HG03280 (cell line): ENCODE data around the gene CDPF1.
"Not testable (repeated sequence)": the region's sequence is repeated elsewhere in the genome, so short reads cannot be mapped to it uniquely, and the experiment has no call there.

Source experiments
- ATAC-seq: cut with Tn5 transposase; IDR thresholded peaks from one replicate; pipeline ENCODE4 v1.9.1; 2021; ENCODE audit warnings: mild to moderate bottlenecking, moderate library complexity; ENCODE audit not compliant: unreplicated experiment

Gene CDPF1

DNA sequence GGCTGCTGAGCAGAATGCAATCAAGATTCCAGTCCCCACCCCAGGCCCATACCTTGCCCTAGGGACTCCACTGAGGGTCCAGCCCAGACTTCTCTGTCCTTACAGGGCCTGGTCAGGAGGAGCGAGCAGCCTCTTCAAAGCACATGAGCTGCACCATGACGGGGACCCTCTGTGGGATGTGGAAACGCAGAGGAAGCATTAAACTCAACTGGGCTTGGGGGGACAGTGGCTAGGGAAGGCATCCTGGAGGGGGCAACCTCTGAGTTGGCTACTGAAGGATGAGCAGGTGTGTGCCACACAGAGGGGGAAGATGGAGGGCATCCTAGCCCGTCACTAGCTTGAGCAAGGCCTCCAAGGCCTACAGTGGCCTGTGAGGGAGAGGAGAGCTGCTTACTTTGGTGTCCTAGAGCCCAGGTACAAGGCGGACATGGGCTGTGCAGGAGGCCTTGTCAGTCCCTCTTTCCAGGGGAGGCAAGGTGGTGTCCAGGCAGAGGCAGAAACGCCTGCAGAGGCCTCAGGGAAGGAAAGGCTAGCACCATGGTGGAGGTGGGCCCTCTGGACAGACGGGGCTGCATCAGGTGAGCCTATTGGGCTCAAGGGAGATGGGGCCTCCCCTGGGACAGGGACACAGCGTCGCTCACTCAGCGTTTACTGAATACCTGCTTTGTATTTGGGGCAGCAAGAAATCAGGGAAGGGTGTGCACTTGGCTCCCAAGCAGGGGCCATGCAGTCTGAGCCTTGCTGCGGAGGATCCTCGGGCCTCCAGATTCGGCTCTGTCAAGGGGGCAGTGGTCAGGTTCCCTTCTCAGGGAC lies 32.0 kb upstream of the CDPF1 start:
- no peak for ATAC-seq

GRCh38 chr22:46280999-46281623 lies 31.0 kb upstream of the CDPF1 start:
- ATAC-seq: no peak

DNA sequence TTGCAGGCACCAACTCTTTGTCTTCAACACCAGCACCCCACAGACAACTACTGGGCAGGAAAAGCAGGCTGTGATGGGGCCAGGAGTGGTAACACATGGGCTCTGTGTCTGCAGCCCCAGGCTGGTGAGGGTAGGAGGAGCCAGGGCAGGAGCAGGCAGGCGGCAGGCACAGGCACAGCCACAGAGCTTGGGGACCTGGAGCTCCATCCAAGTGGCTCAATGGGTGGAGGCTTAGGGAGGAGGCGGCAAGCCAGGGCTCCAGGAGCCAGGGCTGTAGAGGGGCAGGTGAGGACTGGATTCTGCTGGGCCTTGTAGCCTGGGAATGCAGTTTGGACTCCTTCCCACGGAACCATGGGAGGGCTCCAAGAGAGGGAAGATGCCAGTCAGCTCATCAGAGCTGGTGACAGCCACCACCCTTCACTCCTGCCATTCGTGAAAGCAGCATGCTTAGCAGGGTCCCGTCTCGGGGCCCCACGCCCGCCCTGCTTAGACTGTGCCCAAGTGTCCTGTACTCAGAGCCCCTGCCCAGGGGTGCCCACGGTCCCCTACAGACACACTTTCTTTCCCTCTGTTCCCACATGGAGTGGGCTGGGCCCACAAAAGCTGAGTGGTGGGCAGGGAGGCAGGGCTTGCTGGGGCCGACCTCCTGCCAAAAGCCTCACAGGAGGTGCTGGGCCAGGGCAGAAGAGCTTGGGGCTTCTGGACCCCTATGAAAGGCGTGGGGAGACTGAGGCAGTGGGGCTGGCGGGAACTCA lies 30.1 kb upstream of the CDPF1 start:
- no peak for ATAC-seq

DNA sequence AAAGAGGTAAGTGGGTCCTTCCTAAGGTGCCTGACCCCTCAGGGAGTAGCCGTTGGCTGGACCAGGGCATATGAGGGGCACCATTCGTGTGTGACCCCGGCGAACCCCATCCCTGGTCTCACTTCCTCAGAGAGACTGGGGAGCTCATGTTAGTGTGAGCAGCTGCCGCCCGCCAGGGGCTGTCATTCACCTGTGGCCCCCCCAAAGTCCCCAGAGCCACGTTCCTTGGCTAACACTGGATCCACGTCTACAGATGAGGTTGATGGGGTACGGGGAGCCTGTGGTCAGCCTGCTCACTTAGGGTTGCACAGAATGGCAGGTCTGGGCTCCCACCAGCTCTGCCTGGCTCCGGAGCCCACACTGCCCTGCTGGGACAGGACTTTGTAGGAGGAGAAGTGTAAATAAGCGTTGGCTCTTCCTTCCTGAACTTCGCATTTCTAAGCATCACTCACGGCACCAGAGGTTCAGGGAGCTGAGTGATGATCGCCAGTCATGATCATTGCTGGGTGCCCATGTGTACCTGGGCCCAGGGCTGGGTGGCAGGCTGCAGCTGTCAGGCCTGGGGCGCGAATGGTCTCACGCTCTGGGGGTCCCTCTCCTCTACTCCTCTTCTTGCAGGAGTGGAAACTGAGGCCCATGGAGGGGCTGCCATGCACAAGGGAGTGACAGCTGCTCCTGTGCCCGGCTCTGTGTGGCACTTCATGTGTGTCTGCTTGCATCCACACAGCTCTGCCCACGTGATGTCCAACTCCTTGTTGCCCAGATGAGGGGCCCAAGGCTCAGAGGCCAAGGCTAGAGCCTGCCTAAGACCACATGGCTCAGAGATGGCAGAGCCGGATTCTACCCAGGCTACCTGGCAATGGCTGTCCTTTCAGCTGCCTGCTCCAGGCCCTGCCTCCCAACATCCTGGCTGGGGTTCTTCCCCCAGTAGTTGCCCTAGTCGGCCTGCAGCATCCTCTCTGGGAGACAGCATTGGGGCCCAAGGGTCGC lies 28.9 kb upstream of the CDPF1 start:
- no peak for ATAC-seq

- ATAC-seq: no peak
These were observed 26.5 kb upstream of the CDPF1 start for GRCh38 chr22:46276563-46276962.

GRCh38 chr22:46275455-46276122 lies 25.5 kb upstream of the CDPF1 start:
- ATAC-seq: no peak

DNA sequence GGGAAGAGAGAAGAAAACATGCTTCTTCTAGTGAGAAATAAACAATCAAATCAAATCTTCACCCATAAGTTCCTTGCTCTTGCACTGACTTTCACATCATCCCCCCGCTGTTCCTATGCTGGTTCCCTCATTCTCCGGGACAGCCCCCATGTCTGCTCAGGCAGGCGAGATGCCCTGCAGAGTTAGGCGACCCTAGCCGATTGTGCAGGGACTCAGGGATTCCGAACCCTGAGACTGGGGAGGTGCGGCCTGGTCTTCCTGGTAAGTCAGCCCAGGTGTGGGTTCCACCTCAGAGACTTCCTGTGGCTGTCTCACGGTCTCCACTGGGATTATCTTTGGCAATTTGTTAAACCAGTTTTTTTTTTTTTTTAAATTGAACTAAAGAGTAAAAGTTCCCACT lies 24.3 kb upstream of the CDPF1 start:
- ATAC-seq: no peak

- no peak for ATAC-seq
These were observed 23.5 kb upstream of the CDPF1 start for GRCh38 chr22:46273432-46274148.

DNA sequence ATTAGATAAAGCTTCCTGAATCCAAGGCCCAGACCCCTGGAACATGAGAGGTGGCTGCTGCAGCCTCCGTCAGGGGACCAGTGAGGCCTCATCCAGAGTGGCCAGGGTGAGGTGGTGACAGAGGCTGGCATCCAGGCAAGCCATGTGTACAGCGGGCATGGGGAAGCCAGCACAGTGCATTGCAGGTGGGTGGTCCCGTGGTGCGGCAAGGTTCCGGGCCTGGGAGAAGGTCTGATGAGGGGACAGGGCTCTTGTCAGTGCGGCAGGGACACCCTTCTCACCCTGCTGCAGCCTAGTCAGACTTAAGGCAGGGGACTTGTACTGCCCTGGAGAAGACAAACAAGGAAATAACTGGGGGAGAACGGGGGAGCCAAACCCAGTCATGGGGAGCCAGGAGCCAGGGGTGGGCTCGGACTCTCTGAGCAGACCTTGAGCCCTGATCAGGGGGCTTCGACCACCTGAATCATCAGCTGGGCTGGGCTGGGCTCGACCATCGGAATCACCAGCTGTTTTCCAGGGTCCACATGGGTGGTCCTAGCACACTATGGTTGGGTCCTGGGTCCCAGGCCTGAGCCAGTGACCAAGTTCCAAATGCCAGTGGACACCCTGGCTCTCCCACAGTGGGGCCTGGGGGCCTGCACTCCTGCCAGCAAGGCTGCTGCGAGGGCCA lies 22.8 kb upstream of the CDPF1 start:
- ATAC-seq: no peak

GRCh38 chr22:46272196-46272595 lies 22.1 kb upstream of the CDPF1 start:
- ATAC-seq: no peak

GRCh38 chr22:46269564-46269963 lies 19.5 kb upstream of the CDPF1 start:
- ATAC-seq: no peak

GRCh38 chr22:46267431-46268279 lies 17.6 kb upstream of the CDPF1 start, which contains the start of gene TTC38:
TTC38 (plus strand) TSS chr22:46268008; CDS start chr22:46268040, 32 bp downstream.
- peak; percentile 74 for ATAC-seq

- ATAC-seq: not testable (repeated sequence)
These were observed 15.5 kb upstream of the CDPF1 start for GRCh38 chr22:46265627-46266026.

DNA sequence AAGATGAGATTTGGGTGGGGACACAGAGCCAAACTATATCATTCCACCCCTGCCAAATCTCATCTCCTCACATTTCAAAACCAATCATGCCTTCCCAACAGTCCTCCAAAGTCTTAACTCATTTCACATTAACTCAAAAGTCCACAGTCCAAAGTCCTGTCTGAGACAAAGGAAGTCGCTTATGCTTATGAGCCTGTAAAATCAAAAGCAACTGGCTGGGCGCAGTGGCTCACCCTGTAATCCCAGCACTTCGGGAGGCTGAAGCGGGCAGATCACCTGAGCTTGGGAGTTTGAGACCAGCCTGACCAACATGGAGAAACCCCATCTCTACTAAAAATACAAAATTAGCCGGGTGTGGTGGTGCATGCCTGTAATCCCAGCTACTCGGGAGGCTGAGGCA lies 14.4 kb upstream of the CDPF1 start:
- not testable (repeated sequence) for ATAC-seq

GRCh38 chr22:46263216-46263590 lies 13.1 kb upstream of the CDPF1 start, which contains the start of gene PKDREJ:
PKDREJ (minus strand) TSS chr22:46263343; CDS start chr22:46263322, 21 bp downstream.
- no peak for ATAC-seq

DNA sequence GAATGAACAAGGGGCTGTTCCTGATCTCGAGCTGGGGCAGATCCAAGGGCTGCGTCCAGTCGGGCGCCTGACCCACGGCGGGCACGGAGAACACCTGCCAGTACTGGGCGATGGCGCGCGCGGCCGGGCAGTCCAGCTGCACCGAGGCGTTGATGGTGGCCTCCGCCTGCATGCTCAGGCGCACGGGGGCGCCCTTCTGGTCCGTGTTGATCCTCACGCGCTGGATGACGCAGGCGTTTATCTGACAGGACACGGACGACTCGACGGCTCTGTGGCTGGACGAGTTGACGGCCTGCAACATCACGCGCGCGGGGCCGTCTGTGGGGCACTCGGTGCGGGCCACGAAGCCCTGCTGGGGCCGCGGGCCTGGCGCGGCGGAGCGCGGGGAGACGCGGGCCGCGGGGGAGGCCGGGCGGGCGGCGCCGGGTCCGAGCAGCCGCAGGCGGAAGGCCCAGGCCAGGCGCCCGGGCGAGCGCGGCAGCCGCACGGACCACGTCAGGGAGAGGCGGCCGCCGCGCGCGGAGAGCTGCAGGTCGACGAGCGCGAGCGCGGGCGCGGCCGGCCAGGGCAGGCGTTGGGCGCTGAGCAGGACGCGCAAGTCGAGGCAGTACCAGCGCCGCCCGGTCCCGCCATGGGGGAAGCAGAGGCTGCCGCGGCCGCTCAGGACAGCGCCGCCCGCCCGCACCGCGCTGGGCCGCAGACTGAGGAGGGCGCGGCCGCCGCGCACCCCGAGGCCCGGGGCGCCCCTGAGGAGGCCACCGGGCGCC lies 12.5 kb upstream of the CDPF1 start:
- ATAC-seq: no peak

DNA sequence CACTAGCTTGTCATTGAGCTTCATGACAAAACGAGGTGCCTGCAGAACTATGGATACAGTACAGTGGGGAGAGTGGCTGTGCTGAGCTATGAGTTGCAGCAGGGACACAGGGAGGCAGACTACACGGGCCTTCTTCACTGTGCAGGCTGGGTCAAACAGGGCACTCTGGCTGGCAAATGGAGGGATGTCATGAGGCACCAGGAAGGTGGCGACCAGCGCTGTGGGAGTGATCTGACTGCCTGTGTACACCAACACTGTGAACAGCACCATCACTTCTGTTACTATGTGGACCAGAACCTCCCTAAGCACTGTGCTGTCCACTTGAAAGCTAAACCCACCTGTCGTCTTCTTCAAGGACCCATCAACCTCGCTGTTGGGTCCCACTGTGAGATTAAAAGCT lies 9.9 kb upstream of the CDPF1 start:
- no peak for ATAC-seq
